ENCODE results near the gene TAMM41.
A peak's percentile ranks its signal among the peaks of the same experiment; 100 is the strongest.
"Not testable (repeated sequence)": the region's sequence is repeated elsewhere in the genome, so short reads cannot be mapped to it uniquely, and the experiment has no call there.

TAMM41 gene

DNA sequence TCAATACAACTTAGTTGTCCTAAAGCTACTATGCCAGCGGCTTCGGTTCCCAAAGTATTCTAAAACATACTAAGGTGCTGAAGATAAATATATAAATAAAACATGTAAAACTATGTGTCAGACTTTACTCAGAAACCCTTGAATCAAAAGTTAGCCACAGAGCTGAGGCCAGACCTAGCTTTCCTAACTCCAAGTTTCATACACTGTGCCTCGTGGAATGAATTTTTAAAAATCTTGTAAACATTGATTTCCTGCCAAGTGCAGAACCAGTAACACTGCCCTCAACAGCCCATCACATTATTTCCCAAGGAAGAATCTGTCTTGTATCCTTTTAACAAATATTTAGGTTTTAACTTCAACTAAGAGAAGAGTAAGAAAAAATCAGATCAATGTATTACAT, 36.4 kb downstream of the TAMM41 start:
- no peak for DNase-seq

DNA sequence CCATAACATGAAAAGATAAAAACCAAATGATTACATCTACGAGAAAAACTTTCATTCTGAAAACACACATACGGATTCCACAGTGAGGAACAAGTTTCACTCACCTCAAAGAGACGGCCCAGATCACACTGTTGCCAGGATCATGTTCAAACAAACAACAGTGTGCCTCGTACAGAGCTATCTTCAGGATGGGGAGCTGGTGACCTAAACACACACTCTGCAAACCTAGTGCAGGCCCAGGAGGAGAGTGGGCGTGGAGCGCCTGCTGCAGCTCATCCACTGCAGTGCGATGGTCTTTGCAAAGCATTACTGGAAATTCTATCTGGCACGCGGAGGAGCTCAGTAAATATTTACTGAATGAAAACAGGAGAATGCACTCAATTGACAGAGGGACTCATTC, 38.5 kb downstream of the TAMM41 start:
- DNase-seq: no peak

DNA sequence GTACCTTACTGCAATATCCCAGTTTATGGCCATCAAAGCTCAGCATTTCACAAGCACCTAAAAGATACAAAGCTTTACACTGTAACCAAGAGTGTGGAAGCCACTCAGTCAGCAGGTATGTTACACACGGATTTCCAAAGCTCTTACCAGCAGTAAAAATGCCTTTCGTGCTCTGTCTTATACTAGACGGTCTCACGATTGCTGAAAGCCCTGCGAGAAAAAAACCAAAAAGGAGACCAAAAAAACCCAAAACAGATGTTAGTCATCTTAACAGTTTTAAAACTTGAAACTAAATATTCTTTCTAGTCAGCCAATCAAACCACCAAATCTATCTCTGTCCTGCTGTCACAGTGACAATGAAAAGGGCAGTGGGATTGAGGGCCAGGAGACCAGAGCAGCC, 39.0 kb downstream of the TAMM41 start:
- DNase-seq: no peak

DNA sequence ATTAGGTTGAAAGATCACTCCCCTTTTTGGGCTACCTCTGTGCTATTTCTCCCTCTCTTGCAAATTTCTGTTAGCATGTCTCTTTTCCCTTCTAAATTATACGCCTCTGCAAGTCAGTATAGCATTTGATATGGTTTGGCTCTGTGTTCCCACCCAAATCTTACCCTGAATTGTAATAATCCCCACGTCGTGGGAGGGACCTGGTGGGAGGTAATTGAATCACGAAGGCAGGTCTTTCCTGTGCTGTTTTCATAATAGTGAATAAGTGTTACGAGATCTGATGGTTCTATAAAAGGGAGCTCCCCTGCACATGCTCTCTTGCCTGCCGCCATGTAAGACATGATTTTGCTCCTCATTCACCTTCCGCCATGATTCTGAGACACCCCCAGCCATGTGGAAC, 41.0 kb downstream of the TAMM41 start:
- no peak for DNase-seq

DNA sequence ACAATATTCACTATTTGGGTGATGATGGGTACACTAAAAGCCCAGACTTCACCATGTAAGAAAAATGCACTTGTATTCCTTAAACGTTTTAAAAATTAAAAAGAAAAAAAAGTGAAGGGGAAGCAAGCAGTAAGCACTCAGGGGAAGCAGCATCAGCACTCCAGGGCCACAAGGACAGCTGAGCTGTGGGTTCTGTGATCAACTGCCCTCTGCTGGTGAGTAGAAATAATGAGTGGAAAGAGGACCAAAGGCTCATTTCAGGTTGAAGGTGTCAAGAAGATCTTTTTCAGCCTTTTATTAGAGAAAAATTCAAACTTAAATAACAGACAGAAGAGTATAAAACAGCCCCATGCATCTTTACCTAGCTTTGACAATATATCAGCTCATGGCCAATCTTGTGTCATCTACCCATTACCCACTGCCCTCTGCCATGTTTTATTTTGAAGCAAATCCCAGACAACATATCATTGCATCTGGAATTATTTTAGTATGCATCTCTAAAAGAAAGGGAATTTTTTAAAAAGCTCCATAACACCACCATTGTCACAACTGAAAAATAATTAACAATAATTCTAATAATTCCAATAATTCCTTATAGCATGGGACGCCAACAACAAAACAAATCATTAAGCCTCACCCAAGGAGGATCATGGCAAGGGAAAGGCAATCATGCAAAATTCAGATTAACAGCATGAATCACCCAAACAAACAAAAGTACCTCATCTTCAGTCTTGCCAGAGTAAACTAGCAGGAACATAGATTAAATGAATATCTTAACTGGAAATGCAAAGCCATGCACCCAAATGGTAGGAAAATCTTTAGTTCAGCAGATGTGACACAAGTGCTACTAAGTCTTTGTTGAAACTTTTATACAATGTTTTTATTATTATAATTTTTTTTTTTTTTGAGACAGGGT, 42.5 kb downstream of the TAMM41 start:
- peak in 1 of 2 experiments; percentile 27 for DNase-seq

DNA sequence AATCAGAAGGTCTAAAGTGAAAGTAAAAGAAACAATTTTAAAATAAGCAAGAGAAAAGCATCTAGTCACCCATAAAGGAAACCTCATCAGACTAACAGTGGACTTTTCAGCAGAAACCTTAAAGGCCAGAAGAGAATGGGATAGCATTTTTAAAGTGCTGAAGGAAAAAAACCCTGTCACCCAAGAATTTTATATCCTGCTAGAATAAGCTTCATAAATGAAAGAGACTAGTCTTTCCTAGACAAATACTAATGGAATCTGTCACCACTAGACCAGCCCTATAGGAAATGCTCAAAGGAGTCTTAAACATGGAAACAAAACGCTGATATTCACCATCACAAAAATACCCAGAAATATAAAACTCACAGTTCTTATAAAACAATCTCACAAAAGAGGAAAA, 46.9 kb downstream of the TAMM41 start:
- DNase-seq: no peak

DNA sequence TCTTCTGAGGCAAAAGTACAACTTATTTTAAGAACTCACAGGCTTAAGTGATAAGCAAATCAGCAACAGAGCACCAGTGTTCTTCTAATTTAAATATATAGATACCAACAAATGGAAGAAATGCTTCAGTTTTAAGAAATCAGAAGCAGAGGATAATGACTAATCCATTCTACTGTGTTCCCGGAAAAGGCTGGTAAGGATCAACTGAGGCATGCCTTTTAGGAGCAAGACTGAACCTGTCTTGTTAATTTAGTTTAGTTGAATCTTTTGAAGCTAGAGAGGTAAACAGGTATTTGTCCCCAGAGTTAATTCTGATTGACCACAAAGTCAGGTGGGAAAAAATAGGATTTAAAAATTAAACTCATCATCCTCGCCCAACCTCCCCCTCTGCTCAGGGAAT, 51.8 kb downstream of the TAMM41 start:
- DNase-seq: no peak

DNA sequence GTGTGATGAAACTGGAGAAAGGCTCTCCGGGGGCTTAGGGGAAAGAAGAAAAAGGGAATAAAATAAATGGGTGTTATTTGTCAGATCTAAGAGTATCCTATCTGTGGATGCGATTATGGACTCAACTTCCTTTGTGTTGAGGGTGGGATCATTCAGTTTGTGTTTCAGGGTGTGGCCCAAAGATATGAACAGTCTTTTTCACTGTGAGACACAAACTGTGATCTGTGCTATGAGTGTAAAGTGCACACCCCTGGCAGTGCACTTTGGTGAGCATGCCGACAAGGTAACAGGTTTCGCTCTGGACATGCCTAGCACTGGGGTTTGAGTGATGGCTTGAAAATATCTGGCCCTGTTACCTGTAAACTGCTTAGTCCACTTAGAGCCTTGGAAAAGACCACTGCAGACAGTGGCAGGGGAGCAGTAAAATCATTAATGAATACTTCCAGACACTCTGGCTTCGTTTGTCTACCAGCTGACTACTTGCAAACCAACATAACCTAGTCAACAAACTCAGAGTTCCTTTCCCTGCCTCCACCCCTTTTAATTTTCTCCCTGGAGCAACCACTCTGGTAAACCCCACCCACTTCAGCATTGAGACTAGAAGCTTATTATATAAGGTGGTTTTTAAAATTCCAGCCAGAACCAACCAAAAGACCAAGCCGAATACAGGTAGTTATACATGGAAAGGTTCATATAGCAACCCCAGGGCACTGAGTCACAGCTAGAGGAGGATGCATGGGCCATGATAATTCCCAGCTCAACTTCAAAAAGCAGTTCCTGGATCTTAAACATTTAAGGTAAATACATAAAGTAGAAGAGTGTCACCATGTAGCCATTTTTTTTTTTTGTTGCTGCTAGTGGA, 55.1 kb downstream of the TAMM41 start:
- DNase-seq: no peak

DNA sequence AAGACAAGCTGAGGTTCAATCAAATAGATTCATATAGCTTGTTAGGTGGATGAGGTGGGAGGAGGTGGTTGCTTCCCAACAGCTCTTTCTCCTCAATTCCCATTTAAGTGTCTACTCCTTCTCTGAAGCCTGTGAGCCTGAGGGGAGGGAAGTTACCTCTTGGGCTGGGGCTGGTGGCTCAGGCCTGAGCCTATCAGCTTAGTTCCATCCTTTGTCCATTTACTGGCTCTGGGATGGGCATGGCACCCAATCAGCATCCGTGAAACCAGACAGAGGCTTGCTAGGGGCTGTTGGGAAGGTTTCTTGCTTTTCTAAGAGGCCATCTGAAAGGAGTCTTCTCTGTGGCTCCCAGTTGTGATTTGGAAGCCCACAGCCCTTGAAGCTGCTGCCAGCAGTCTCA, 57.3 kb downstream of the TAMM41 start:
- no peak for DNase-seq

DNA sequence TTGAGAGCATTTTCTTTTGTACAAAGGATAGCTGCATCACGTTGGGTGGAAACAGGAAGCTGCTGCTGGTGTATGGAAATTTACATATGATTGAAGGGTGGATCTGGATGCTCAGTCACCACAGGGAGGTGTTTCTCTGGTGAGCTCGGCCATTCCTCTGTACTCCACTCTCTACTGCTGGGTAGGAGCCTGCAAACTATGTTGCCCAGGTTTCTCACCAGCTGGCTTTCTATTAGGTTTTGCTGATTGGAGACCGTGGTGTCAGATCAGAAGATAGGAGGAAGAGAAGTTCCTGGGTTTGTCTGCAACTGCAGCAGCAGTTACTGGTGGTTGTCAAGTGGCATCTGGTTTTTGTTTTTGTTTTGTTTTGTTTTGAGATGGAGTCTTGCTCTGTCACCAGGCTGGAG, 61.7 kb downstream of the TAMM41 start:
- no peak for DNase-seq

DNA sequence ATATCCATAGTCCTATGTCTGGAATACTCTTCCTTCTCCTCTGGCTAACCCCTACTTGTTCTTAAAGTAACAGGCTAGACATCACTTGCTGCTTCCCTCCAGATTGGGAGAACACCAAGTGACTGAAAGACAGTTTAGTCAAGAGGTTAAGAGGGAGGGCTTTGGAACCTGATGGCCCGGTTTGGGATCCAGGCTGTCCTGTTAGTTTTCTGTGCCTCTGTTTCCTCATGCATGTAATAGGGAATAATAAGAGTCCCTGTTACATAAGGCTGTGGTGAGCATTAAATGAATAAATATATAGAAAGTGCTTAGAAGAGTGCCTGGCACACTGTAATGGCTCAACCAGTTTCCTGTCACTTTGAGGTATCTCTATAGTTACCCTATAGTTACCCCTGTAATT, 66.3 kb downstream of the TAMM41 start:
- DNase-seq: no peak

DNA sequence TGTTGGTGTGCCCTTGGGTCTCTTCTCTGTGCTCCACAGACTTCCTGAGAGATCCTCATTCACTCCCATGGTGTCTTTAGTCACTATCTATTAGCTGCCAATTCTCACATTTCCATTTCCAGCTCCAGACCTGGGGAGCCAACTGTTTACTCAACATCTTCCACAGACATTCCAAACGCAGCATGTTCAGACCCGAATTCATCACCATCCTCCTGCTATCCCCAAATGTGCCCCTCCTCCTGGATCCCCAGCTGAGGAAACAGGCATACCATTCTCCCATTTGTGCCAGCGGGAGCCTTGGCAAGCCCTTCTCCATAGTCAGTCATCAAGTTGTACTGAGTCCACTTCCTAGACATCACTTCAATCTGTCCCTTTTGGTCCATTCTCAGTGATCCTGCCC, 67.1 kb downstream of the TAMM41 start:
- no peak for DNase-seq

DNA sequence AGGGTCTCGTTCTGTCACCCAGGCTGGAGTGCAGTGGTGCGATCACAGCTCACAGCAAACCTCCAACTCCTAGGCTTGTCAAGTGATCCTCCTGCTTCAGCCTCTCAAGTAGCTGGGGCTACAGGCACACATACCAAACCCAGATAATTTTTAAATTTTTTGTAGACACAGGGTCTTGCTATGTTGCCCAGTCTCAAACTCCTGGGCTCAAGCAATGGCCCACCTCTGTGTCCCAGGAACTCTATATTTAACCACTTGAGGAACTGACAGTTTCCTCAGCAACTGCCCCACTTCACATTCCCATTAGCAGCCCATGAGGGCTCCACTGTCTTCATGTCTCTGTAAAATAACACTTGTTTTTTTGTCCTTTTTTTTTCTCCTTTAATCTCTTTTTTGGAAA, 68.4 kb downstream of the TAMM41 start:
- DNase-seq: no peak

DNA sequence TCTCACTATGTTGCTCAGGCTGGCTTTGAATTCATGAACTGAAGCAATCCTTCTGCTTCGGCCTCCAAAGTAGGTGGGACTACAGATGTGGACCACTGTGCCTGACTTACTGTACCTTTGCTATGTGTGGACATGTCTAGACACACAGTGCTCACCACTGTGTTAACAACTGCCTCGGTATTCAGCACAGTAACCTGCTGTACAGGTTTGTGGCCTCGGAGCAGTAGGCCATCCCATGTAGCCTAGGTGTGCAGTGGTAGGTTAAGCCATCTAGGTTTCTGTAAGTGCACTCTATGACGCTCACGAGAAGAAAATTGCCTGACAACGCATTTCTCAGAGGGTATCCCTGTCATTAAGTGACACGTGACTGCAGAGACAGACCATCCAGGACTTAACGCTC, 70.3 kb downstream of the TAMM41 start:
- no peak for DNase-seq

DNA sequence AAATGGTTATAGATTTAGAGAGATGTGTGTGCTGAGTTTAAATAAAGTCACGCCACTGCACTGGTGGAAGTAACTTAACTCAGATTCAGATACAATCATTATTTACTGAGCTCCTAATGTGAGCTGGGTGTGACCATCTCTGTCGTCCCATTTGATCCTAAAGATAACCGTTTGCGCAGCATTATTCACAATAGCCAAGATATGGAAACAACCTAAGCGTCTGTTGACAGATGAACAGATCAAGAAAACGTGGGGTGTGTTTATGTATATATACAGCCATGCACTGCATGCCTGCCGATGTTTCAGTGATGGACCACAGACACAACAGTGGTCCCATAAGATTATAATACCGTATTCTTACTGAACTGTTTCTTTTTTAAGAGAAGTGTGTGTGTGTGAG, 71.2 kb downstream of the TAMM41 start:
- no peak for DNase-seq

DNA sequence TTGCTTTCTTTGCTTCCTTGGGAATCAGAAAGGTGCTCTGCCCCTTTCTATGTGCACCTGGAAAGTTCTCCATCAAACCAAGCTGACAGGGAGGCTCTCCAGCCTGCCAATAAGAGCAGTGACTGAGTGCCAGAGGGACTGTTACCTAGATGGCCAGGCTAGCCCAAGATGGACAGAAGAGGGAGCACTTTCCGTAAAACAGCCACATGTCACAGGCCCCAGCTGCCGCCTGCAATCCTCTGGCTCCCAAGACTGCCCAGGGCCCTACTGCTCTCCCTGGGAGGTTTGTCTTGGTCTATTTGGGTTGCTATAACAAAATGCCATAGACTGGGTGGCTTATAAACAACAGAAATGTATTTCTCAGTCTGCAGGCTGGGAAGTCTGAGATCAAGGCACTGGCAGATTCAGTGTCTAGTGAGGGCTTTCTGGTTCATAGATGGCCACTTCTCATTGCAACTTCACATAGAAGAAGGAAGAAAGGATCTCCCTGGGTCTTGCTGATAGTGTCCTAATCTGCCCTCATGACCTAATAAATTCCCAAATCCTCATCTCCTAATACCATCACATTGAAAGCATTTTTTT, 72.3 kb downstream of the TAMM41 start:
- DNase-seq: no peak

DNA sequence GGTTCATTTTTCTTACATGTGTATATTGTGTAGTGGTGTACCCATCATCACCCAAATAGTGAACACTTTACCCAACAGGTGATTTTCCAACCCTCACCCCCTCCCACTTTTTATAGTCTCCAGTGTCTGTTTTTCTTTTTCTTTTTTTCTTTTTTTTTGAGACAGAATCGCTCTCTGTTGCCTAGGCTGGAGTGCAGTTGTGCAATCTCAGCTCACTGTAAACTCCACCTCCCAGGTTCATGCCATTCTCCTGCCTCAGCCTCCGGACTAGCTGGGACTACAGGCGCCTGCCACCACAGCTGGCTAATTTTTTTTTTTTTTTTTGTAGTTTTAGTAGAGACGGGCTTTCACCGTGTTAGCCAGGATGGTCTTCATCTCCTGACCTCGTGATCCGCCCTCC, 74.8 kb downstream of the TAMM41 start:
- DNase-seq: not testable (repeated sequence)

DNA sequence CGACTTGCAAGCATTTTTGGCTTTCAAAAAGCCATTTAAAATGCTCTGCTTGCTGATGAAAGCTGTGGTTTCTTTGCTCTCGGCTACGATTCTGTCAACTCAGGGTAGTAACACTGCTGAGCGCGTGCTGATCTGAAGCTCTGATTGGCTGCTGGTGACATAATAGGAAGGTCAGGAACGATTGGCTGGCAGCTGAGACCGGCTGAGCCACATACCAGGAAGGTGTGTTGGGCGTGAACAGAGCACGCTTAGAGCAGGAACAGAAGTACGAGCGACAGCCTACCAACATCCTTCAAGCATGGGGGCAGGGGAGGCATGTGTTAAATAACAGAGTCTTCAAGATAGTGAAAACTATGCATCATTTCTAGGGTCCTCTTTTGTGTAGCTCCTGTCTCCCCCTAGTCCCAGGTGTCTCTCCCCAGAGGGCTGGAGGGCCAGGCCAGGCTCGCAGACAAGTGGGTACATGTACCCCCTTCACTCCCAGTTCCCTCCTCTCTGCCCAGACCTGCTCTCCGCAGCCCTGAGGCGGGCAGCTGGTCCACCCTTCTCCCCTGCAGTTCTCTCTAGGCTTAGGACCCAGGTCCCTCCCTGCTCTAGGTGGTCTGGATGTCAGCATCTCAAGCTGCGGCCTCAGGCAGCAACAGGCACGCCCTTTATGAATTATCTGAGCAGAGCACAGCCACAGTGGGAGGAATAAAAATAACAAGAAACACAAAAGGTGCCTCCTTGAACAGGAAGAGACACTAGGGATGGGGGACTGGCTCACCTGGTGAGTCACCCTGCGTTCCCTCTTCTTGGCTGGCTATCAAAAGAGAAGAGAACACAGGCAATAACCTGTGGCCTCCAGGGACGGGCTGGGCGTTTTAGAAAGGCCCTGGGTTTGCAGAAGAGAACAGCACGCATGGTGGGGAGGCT, 76.0 kb downstream of the TAMM41 start:
- peak; percentile 71 to 78 for DNase-seq

DNA sequence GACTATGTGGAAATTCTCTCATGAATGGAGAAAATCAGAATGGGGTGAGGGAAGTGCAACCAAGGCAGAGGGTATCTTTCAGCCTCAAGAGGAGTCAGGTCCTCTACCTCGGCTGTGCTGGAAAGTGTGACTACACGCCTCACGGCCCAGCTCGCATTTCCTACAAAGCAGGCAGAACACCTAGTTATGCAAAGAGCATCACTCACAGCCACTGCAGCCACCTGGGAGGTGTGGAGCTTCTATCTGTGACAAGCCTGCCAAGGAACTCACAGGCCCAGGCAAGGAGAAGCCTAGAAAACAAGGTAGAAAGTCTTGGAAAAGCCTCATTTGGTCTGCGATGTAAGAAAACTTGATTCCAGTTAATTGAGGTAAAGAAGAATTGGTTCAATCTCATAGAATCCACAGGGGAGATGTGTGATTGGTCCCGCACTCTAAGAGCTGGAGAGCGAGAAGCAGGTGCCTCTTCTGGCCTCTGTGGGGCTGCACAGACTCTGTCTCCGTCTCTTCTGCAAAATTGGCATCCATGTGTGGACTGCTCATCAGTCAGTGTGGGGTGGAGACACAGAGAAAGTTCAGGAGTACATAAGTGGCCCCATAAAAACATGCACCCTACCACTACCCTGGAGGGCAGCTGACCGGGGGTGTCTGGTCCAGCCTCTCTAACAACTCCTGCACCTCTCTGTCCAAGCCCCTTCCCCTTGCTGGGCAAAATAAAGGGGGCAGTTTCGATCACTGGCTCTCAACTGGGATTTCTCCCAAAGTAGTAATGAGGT, 76.8 kb downstream of the TAMM41 start:
- no peak for DNase-seq

DNA sequence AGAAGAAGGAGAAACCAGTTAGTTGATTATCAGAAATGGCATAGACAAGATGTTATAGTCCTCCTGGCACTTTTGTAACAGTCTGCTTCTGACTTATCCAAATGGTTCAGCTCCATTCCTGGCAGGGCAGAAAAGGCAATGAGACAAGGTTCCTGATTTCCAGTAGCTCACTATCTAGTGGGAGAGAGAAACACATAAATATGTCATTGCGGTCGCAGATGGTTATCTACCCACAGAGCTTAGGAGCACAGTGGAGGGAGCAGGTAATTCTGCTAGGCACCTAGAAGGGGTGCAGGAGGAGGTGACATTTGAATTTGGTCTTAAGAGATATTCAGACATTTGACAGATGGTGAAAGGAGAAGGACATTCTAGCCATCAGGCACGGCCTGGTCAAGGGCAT, 78.1 kb downstream of the TAMM41 start:
- DNase-seq: no peak

DNA sequence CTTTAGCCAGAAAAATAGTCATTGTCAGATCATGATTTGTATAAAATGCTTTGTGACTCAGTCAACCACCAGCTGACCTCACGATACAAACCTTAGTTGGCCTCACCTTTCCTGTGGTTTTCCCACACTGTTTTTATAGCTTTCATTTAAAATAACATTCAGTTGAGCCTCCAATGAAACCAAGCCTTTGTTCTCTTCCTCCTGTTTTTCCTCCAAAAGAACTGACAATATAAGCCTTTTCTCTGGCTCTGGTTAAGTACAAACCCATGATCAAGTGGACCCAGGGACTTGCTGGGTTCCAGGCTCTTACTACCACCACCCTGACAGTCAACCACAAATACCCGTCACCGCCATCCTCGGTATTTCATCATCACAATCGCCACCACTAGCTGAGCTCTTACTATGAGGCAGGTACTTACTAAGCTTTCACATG, 81.7 kb downstream of the TAMM41 start:
- peak; percentile 71 to 72 for DNase-seq

DNA sequence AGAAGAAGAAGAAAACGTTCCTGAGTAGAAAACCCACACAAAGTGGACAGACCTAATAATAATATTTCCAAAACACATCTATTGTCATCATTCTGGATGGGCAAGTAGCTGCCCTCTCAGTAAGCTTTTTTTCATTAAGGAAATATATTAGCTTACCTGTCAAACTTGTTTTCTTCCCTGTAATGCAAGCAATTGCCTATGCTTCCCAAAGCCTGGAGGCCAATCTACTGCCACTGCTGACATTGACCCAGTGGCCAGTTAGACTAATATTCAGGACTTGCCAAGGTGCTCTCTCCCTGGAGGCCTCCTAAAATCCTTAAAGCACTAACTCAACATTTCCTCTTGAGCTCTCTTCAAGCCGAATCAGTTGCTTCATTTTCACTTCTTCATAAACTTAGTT, 86.7 kb downstream of the TAMM41 start:
- no peak for DNase-seq

Measured in activated T-cell treated with anti-CD3 and anti-CD28 coated beads, Interleukin-2, amount 50 U/mL, for 48 hours (primary cell).